GM23338 (cell line): ENCODE results near the gene CATSPERD. TPM values are rescaled to one million over a fixed set of nuclear protein-coding genes. Genes with fewer than 3 reads are reported as not detected.

Source experiments
- ATAC-seq: fragments of 200-7000 bp; cut with Tn5 transposase; 3 replicates; pipeline ENCODE4 v1.9.1; 2020
- DNase-seq: peaks from one replicate; pipeline ENCODE4 v3.0.0-alpha.2; 2015; ENCODE audit warnings: low spot score
- H2AFZ ChIP-seq: fragments of 200-600 bp; sonication (generic); 2 replicates; pipeline ENCODE4 v1.8.0; 2016; ENCODE audit warnings: antibody characterized with exemption, mild to moderate bottlenecking, moderate library complexity
- H3F3A ChIP-seq: fragments of 200-600 bp; sonication (generic); replicated peaks from 2 replicates; pipeline ENCODE4 v1.8.0; 2017; ENCODE audit warnings: antibody characterized with exemption, mixed run types, low read depth
- H3K27ac ChIP-seq: fragments of 200-600 bp; sonication (generic); 2 replicates; pipeline ENCODE4 v1.6.1; 2016; ENCODE audit warnings: low read depth
- H3K27me3 ChIP-seq: fragments of 200-600 bp; sonication (generic); 2 replicates; pipeline ENCODE4 v1.8.0; 2016; ENCODE audit warnings: mild to moderate bottlenecking, mixed run types, moderate library complexity; ENCODE audit not compliant: insufficient read depth
- H3K36me3 ChIP-seq: fragments of 200-600 bp; sonication (generic); 2 replicates; pipeline ENCODE4 v1.8.0; 2016; ENCODE audit warnings: mild to moderate bottlenecking; ENCODE audit not compliant: insufficient read depth
- H3K4me1 ChIP-seq: fragments of 200-600 bp; sonication (generic); 2 replicates; pipeline ENCODE4 v1.8.0; 2016; ENCODE audit warnings: mild to moderate bottlenecking, moderate library complexity; ENCODE audit not compliant: insufficient read depth
- H3K4me2 ChIP-seq: fragments of 200-600 bp; sonication (generic); 2 replicates; pipeline ENCODE4 v1.7.1; 2017; ENCODE audit warnings: mixed run types
- H3K4me3 ChIP-seq: fragments of 200-600 bp; sonication (generic); 2 replicates; pipeline ENCODE4 v1.6.1; 2016; ENCODE audit warnings: mixed run types
- H3K79me2 ChIP-seq: fragments of 200-600 bp; sonication (generic); replicated peaks from 2 replicates; pipeline ENCODE4 v1.8.0; 2017; ENCODE audit warnings: mild to moderate bottlenecking; ENCODE audit not compliant: insufficient read depth
- H3K9me2 ChIP-seq: fragments of 200-600 bp; sonication (generic); 2 replicates; pipeline ENCODE4 v1.8.0; 2017; ENCODE audit not compliant: insufficient read depth
- H4K20me1 ChIP-seq: fragments of 200-600 bp; sonication (generic); replicated peaks from 2 replicates; pipeline ENCODE4 v1.8.0; 2017; ENCODE audit warnings: mild to moderate bottlenecking; ENCODE audit not compliant: insufficient read depth
- H3K27ac Mint-ChIP-seq: 2 replicates; pipeline ENCODE4 v1.8.0; 2020; ENCODE audit warnings: inconsistent platforms, mild to moderate bottlenecking, moderate library complexity, mixed read lengths
- H3K27me3 Mint-ChIP-seq: 3 replicates; pipeline ENCODE4 v1.8.0; 2022; ENCODE audit warnings: low read depth, mild to moderate bottlenecking, moderate library complexity, mixed read lengths, inconsistent platforms; ENCODE audit not compliant: insufficient read depth, poor library complexity
- H3K36me3 Mint-ChIP-seq: 3 replicates; pipeline ENCODE4 v1.8.0; 2021; ENCODE audit warnings: low read depth, mild to moderate bottlenecking, inconsistent platforms, moderate library complexity, mixed read lengths
- H3K4me1 Mint-ChIP-seq: 3 replicates; pipeline ENCODE4 v1.8.0; 2020; ENCODE audit warnings: mild to moderate bottlenecking, inconsistent platforms, mixed read lengths
- H3K4me3 Mint-ChIP-seq: 3 replicates; pipeline ENCODE4 v1.8.0; 2021; ENCODE audit warnings: moderate library complexity, mild to moderate bottlenecking, inconsistent platforms, mixed read lengths
- H3K9me3 Mint-ChIP-seq: 3 replicates; pipeline ENCODE4 v1.8.0; 2020; ENCODE audit warnings: moderate library complexity, mild to moderate bottlenecking, inconsistent platforms, mixed read lengths
- CREB1 ChIP-seq: fragments of 250-450 bp; sonication (Bioruptor Pico); IDR thresholded peaks from 2 replicates; pipeline ENCODE4 v1.5.0; 2020; ENCODE audit warnings: low read depth, mild to moderate bottlenecking, moderate library complexity
- CTCF ChIP-seq, 2 experiments: fragments of 200-600 bp in 1 of 2; sonication (generic) in 1 of 2; conservative IDR thresholded peaks; 2 replicates each; pipeline versions ENCODE4 v1.5.1 to v1.6.1; 2016 to 2017; ENCODE audit warnings: antibody characterized with exemption in 2 of 2, low read depth in 2 of 2, mild to moderate bottlenecking in 2 of 2, moderate library complexity in 1 of 2
- ETS1 ChIP-seq: IDR thresholded peaks from 2 replicates; pipeline ENCODE4 v1.6.1; 2016; ENCODE audit warnings: antibody characterized with exemption
- EZH2 ChIP-seq: fragments of 200-600 bp; sonication (generic); IDR thresholded peaks from one replicate; pipeline ENCODE4 v1.8.0; 2017; ENCODE audit warnings: antibody characterized with exemption, mild to moderate bottlenecking, low read depth; ENCODE audit not compliant: unreplicated experiment
- EZH2phosphoT487 ChIP-seq: fragments of 200-600 bp; sonication (generic); IDR thresholded peaks from one replicate; pipeline ENCODE4 v1.8.1; 2018; ENCODE audit warnings: antibody characterized with exemption; ENCODE audit not compliant: unreplicated experiment
- NANOG ChIP-seq: IDR thresholded peaks from 2 replicates; pipeline ENCODE4 v1.6.1; 2016; ENCODE audit warnings: antibody characterized with exemption, borderline replicate concordance
- POLR2AphosphoS5 ChIP-seq: IDR thresholded peaks from 2 replicates; pipeline ENCODE4 v1.6.1; 2016; ENCODE audit warnings: antibody characterized with exemption, low read depth
- REST ChIP-seq: IDR thresholded peaks from one replicate; pipeline ENCODE4 v1.6.1; 2018; ENCODE audit warnings: antibody characterized with exemption; ENCODE audit not compliant: unreplicated experiment
- STAT1 ChIP-seq: IDR thresholded peaks from one replicate; pipeline ENCODE4 v1.6.1; 2016; ENCODE audit warnings: antibody characterized with exemption; ENCODE audit not compliant: unreplicated experiment
- ZNF331 ChIP-seq: fragments of 250-450 bp; sonication (Bioruptor Pico); IDR thresholded peaks from 2 replicates; pipeline ENCODE4 v1.5.0; 2020; ENCODE audit warnings: low read depth, mild to moderate bottlenecking, moderate library complexity
- polyA plus RNA-seq: library from polyadenylated mRNA; unstranded; fragments of >200 nt; fragmentation: Nextera tagmentation; extraction: Ambion mirVana; gene quantifications from 2 replicates; pipeline ENCODE4 v1.2.1, GENCODE V29; 2016
- total RNA-seq: library from RNA; depleted of rRNA; stranded (reverse); fragments of >200 nt; shearing (Covaris generic); gene quantifications from 2 replicates; pipeline ENCODE4 v1.2.3, GENCODE V29; 2014
- TF ChIP-seq, protein P1 (sequence below): fragments of 250-450 bp; sonication (Bioruptor Pico); IDR thresholded peaks from 2 replicates; pipeline ENCODE4 v1.5.0; 2020; ENCODE audit warnings: mild to moderate bottlenecking, moderate library complexity

CATSPERD gene
- total and polyA plus RNA-seq, 2 experiments from 2014 or later = 0.17 TPM; not detected in 1

DNA sequence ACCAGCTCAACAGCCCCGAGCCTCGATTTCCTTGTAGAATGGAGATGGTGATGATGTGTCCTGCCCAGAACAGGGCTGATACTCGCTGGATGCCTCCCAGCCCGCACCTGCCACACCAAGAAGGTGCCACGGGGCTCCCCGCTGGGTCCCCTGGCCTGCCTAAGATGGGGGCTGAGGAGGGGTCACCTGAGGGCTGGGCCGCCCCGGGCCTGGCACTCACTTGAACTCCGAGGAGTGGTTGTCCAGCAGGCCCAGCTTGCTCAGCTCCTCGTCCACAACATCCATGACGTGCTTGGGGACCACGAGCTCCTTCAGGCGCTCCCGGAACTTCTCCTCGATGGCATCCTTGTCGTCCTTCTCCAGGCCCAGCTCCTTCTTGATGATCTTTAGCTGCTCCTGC, 14.9 kb upstream of the CATSPERD start:
- Histone ChIP-seq H3K4me1 (no peaks in the 10 kb centered on the region), H2AFZ (no peak overlapping the region), H3K79me2 (no peaks in the 10 kb centered on the region), H3K27ac (no peak overlapping the region), H3K9me2 (no peaks in the 10 kb centered on the region), H3F3A (no peaks in the 10 kb centered on the region), H4K20me1 (no peaks in the 10 kb centered on the region), H3K4me3 (no peak overlapping the region), H3K27me3 (no peaks in the 10 kb centered on the region), H3K36me3 (peaks cover 23% of the 10 kb centered on the region), H3K4me2 (no peak overlapping the region)
- Mint-ChIP-seq H3K4me3 (no peak overlapping the region), H3K4me1 (no peaks in the 10 kb centered on the region; the same call in 2 of the 3 replicates), H3K36me3 (peaks cover 87% of the 10 kb centered on the region), H3K27ac (no peak overlapping the region), H3K9me3 (peaks cover 9% of the 10 kb centered on the region), H3K27me3 (peaks cover 20% of the 10 kb centered on the region)
- ATAC-seq = no peak
- DNase-seq = no peak
- TF ChIP-seq EZH2 (no peak), NANOG (no peak), REST (no peak), CTCF (conservative IDR thresholded peaks at IDR 0.05; ENCODE audit: low read depth in 2 of 2) (no peak), ETS1 (no peak), POLR2AphosphoS5 (no peak), CREB1 (no peak), STAT1 (no peak), EZH2phosphoT487 (no peak), ZNF331 (CRISPR knock-in tag) (no peak)
- TF ChIP-seq, protein P1, sequence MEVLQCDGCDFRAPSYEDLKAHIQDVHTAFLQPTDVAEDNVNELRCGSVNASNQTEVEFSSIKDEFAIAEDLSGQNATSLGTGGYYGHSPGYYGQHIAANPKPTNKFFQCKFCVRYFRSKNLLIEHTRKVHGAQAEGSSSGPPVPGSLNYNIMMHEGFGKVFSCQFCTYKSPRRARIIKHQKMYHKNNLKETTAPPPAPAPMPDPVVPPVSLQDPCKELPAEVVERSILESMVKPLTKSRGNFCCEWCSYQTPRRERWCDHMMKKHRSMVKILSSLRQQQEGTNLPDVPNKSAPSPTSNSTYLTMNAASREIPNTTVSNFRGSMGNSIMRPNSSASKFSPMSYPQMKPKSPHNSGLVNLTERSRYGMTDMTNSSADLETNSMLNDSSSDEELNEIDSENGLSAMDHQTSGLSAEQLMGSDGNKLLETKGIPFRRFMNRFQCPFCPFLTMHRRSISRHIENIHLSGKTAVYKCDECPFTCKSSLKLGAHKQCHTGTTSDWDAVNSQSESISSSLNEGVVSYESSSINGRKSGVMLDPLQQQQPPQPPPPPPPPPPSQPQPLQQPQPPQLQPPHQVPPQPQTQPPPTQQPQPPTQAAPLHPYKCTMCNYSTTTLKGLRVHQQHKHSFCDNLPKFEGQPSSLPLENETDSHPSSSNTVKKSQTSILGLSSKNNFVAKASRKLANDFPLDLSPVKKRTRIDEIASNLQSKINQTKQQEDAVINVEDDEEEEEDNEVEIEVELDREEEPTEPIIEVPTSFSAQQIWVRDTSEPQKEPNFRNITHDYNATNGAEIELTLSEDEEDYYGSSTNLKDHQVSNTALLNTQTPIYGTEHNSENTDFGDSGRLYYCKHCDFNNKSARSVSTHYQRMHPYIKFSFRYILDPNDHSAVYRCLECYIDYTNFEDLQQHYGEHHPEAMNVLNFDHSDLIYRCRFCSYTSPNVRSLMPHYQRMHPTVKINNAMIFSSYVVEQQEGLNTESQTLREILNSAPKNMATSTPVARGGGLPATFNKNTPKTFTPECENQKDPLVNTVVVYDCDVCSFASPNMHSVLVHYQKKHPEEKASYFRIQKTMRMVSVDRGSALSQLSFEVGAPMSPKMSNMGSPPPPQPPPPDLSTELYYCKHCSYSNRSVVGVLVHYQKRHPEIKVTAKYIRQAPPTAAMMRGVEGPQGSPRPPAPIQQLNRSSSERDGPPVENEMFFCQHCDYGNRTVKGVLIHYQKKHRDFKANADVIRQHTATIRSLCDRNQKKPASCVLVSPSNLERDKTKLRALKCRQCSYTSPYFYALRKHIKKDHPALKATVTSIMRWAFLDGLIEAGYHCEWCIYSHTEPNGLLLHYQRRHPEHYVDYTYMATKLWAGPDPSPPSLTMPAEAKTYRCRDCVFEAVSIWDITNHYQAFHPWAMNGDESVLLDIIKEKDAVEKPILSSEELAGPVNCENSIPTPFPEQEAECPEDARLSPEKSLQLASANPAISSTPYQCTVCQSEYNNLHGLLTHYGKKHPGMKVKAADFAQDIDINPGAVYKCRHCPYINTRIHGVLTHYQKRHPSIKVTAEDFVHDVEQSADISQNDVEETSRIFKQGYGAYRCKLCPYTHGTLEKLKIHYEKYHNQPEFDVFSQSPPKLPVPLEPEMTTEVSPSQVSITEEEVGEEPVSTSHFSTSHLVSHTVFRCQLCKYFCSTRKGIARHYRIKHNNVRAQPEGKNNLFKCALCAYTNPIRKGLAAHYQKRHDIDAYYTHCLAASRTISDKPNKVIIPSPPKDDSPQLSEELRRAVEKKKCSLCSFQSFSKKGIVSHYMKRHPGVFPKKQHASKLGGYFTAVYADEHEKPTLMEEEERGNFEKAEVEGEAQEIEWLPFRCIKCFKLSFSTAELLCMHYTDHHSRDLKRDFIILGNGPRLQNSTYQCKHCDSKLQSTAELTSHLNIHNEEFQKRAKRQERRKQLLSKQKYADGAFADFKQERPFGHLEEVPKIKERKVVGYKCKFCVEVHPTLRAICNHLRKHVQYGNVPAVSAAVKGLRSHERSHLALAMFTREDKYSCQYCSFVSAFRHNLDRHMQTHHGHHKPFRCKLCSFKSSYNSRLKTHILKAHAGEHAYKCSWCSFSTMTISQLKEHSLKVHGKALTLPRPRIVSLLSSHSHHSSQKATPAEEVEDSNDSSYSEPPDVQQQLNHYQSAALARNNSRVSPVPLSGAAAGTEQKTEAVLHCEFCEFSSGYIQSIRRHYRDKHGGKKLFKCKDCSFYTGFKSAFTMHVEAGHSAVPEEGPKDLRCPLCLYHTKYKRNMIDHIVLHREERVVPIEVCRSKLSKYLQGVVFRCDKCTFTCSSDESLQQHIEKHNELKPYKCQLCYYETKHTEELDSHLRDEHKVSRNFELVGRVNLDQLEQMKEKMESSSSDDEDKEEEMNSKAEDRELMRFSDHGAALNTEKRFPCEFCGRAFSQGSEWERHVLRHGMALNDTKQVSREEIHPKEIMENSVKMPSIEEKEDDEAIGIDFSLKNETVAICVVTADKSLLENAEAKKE (CRISPR knock-in tag) = no peak
